Measurements from ENCODE around the gene ATXN10.
"Not testable (repeated sequence)": the region's sequence is repeated elsewhere in the genome, so short reads cannot be mapped to it uniquely, and the experiment has no call there.

Gene ATXN10

DNA sequence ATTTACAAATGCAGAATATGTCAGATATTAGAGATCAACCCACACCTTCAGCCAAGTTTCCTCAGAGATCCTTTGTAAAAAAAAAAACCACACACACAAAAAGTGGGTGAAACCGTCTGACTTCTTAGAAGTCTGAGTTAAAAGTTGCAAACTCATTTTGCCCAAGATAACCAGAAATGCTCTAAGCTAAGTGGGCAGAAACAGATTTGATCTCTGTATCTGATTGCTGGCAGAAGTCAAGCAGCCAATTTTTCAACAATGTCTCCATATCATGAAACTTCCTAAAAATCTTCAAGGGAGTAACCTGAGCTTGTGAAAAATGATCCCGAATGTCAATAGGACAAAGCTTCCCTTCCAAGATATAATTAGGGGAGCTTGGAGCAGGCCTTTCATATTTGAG is 28.6 kb upstream of the ATXN10 start:
- DNase-seq (ENCODE audit: low spot score), result peak; percentile 19

DNA sequence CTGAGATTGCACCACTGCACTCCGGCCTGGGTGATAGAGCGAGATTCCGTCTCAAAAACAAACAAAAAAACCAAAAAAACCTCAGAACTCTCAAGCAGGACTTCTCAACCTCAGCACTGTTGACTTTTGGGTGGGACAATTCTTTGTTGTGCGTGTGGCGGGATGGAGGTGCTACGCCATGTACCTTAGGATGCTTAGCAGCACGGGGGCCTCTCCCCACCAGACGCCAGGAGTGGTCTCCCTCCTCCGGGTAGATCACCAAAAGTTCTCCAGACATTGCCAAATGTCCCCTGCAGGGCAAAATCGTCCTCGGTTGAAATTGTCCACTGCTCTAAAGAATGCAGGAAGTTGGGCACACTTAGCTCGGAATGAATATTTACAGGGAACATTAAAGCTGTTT is 26.9 kb upstream of the ATXN10 start:
- no peak for DNase-seq (ENCODE audit: low spot score)

DNA sequence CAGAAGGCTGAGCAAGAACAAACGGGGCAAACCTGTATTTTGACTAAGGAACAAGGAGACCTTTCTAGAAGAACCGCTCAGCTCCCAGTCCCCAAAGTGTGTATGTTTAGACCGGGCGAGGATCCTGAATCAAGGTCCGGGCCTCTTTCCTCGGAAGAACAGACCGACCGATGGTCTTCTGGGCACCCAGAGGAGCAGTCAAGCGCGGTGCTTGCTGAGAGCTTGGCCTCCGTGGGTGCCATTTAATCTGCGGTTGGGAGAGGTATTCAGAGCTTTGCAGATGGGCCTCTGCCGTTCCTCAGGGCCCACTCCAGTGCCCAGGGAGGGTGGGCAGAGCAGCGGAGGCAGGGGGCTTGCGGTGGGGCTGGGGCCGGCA is 26.5 kb upstream of the ATXN10 start:
- DNase-seq (ENCODE audit: low spot score), result no peak

DNA sequence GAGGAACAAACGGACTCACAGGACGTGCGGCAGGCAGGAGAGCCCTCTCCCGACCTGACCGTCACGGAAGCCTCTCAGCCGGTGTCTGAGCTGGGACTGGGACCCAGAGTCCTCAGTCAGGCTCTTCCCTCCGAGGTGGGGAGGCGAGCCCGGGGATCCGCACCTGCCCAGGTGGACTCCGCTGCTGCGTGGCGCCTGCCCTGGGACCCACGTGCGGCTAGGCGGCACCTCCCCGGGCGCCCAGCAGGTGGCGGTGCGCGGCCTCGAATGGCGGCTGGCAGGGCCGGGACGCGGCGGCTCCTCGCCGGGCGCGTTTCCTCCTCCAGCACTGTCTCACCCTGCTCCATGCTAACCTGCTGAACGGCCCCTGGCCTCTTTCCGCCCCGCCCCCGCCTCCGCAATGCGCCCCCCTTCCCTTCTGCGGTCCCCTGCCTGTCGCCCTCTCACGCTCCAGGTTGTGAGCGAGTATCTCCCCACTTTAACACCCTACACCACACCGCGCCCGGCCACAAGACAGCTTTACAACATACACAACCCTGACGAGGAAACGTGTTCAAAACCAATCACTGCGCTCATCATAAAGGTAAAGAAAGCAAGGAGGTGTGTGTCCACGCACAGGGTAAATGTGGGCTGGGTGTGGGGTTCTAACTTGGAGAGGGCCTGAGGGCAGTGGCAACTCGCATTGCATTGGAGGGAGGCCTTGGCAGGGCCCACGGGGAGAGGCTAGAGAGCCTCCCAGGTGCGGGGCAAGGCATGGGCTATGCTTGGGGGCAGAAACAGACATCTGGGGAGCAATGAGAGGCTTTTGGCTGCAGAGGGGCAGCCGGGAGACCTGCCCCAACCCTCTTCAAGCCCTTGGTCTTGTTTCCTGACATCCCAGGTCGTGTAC is 25.9 kb upstream of the ATXN10 start:
- peak; percentile 82 for DNase-seq (ENCODE audit: low spot score)

DNA sequence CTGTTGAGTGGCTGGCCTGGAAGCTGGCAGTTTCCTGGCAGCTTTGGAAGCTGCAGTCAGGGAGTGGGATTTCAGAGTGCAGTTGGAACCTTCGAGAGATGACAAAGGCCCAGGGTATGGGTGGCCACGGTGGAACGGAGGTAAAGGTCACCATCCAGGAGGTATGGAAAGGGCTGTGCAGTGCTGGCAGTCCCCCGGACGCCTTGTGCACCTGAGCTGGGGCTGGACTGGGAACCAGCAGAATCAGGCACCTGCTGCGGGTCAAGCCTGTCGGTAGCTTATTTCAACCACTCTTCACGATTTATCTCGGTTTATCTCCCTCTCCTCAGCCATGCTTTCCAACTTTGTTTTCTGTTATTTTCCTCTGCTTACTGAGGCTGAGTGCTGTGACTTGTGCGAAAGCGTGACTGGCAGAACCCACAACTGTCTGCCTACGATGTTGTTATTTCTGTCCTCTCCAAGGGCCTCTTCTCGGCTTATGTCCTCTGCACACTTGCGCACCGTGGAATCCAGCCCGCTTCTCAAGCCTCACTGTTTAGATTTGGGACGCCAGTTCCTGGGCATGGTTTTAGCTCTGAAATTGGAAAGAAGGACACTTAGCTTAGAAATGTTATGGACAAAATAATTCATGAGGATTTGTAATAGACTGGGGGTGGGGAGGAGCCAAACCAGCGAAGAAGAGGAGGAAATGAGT is 24.0 kb upstream of the ATXN10 start:
- no peak for DNase-seq (ENCODE audit: low spot score)

DNA sequence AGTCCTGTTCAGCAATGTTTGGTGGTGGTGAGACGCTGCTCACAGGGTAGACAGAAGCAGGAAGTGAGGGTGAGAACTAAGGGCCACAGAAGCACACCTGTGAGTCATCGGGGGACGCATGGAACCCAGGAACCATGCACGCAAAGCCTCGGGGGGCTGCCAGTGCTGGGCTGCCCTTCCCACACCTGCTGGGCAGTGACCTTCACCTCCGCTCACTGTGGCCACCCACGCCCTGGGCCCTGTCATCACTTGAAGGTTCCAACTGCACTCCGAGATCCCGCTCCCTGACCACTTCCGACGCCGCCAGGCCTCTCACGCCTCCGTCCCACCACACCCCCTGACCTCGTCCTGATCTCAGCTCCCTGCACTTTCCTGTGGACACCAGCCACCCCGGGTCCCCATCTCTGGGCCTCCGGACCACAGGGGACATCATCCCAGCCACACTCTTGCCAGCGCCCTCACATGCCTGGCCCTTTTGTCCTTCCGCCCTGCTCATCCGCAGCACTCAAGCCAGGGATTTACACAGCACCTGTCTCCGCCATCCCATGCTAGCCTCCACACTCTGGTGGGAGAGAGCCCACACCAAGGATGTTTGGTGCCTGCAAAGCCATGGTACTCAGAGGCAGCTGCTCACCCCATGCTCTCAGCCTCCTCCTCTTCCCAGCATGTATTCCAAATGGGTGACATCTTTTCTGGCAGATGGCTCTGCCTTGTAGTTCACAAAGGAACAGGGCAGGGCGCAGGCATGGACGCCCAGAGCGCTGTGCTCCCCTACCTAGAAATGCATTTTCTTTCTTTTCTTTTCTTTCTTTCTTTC is 23.1 kb upstream of the ATXN10 start:
- DNase-seq (ENCODE audit: low spot score), result no peak

DNA sequence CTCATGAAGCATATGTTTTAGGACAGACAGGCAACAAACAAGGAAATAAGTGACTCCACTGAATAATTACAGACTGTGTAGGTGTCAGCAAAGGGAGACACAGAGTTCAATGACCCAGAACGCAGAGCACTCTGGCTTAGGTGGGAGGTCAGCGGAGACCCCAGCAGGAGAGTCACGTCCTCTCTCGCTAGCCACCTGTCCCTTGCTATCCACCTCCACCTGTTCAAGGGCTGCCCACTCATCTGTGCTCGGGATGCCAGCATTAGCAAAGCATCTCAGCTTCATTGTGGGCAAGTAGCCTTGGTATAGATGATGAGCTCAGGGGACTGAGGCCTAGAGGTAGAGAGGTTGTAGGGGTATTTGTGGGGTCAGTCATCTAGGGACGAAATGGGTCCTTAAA is 21.8 kb upstream of the ATXN10 start:
- no peak for DNase-seq (ENCODE audit: low spot score)

DNA sequence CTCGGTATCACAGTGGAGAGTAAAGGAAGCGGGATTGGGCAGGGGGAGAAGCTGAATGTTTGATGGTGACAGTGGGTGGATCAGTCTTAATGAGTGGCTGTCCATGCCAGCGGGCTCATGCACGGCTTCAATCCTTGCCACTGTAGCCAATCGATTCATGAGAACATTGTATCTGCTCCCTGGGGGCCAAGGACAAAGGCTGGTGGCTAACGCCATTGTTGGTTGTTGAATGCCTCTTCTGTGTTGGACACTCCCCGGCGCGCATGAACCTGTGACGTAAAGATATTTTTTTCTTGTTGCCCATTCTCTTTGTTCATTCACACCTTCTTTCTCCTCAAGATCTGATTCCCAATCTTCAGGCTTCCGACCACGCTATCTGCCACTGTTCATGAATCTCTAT is 20.9 kb upstream of the ATXN10 start:
- DNase-seq (ENCODE audit: low spot score), result no peak

DNA sequence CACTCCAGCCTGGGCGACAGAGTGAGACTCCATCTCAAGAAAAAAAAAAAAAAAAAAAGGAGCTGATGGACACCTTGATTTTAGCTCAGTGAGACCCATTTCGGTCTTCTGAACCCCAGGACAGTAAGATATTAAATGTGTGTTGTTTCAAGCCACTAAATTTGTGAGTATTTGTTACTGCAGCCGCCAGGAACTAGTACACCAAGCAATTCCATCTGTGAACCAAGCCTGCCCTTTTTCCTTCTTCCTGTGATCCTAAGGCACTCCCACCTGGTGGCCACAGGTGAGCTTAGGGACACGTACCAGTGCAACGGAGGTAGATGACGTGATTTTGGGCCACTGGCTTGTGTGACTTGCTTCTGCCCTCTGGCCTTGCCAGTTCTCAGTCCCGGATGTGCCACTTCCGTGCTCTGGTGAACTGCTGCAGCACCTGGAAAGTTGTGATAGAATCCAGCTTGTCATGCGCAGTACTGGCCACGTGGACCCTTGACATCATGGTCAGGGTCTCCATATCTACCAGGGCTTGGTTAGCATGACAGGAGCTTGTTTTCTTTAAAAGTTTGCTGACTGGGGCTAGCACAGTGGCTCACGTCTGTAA is 19.6 kb upstream of the ATXN10 start:
- no peak for DNase-seq (ENCODE audit: low spot score)

DNA sequence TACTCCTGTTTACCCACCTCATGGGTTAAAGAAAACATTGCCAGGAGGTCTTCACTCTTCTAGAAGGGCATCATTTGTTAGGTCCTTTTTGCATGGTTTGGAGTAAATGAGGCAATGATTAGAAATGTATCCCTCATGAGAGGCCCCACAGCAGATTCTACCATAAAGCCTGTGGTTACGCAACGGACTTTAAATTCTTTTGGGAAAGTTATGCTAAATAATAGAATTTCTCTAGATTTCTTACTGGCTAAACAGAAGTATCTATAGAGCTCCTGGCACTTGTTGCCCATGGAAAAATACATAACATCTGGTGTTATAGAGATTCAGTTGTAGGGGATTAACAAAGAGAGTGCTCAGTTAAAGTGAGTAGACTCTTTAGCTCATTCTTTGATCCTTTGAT is 15.1 kb upstream of the ATXN10 start:
- DNase-seq (ENCODE audit: low spot score), result no peak

DNA sequence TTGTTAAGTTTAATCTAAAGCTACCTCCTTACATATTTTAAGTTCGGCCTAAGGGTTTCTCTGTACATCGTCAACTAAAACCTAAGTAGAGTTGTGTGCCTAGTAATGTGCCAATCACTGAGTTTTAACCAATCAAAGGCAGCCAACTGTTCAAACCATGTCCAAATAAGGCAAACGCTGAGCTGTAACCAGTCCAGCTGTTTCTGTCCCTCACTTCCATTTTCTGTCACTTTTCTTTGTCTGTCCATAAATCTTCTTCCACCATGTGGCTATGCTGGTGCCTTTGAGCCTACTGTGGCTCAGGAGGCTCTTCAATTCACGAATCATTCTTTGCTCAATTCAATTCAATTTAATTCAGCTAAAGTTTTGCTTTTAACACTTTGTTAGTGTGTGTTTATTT is 13.9 kb upstream of the ATXN10 start:
- no peak for DNase-seq (ENCODE audit: low spot score)

DNA sequence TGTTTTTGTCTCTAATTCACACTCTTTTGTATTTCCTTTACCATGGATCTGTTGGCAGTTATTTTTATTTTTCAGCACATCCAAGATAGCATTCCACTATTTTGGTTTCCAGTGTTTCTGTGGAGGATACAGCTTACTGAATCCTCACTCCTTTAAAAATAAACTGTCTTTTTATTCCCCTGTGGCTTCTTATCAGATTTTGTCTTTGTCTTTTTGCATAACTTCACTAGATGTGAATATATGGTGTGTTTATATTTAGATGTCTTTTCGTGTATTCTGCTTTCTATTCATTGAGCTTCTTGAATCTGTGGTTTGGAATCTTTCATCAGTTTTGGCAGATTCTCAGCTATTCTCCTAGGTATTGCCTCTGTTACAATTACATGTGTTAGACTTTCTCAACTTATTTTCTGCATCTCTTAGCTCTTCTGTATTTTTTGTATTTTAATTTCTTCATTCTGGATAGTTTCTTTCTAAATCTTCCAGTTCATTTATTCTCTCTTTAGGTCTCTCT is 7.4 kb upstream of the ATXN10 start:
- no peak for DNase-seq (ENCODE audit: low spot score)

DNA sequence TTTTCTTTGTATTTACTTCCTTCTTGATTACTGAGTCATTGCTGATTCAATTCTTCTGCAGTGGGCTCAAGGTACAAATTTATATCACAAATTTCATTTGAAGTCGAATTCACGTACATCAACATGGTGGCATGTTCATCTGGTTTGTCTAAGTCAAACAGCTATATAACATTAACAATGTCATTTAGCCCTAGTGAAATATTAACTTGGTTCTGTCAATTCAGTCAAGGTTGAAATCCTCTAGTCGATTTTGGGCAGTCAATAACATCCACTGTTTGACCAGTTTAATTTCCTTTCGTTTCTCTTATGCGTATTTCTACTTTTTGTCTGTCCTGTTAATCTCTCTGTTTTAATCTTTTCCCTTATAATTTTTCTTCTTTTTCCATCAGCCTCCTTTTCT is 4.1 kb upstream of the ATXN10 start:
- no peak for DNase-seq (ENCODE audit: low spot score)

DNA sequence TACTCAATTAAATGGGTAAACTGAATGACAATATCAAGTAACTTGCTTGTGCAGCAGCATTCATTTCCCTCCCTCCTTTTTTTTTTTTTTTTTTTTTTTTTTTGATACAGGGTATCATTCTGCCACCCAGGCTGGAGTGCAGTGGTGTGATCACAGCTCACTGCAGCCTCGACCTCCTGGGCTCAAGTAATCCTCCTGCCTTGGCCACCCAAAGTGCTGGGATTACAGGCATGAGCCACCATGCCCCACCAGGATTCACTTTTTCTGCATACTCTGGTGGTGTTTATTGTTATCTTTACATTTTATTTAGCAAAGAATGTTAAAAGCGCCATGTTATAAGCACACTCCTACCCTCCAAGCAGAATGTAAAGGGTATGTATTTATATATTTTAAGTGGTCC is 1.3 kb upstream of the ATXN10 start:
- DNase-seq (ENCODE audit: low spot score), result not testable (repeated sequence)

DNA sequence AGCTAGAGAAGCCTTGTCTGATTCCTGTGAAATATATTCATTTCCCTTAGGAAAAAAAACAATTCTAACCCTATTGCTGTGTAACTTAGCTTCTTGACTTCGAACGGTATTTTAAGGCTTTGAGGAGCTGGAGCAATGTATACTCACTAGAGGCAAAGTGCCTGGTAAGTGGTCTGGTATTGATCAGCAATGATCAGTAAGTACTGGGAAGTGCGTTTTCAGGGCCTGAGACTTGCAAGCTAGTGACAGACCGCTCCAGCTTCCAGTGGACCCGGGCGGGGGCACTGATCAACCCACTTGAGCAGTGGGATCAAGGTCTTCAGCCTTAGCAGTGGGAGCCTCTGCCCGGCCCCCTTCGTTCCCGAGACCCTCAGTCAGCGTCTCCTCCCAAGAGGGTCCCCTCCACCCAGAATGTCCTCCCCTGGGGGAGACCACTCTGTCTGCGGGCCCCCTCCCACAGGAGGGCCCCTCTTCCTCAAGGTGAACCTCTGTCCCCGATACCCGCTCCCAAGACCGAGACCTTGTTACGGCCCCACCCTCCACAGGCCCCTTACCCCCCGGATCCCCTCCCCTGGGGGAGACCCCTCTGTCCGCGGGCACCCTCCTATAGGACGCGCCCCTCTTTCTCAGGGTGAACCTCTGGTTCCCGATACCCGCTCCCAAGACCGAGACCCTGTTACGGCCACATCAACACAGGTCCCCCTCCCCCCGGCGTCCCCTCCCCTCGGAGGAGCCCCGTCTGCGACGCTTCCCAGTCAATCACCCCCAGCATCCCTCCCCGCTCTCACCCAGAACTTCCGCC is 452 bp upstream of the ATXN10 start:
- no peak for DNase-seq (ENCODE audit: low spot score)

DNA sequence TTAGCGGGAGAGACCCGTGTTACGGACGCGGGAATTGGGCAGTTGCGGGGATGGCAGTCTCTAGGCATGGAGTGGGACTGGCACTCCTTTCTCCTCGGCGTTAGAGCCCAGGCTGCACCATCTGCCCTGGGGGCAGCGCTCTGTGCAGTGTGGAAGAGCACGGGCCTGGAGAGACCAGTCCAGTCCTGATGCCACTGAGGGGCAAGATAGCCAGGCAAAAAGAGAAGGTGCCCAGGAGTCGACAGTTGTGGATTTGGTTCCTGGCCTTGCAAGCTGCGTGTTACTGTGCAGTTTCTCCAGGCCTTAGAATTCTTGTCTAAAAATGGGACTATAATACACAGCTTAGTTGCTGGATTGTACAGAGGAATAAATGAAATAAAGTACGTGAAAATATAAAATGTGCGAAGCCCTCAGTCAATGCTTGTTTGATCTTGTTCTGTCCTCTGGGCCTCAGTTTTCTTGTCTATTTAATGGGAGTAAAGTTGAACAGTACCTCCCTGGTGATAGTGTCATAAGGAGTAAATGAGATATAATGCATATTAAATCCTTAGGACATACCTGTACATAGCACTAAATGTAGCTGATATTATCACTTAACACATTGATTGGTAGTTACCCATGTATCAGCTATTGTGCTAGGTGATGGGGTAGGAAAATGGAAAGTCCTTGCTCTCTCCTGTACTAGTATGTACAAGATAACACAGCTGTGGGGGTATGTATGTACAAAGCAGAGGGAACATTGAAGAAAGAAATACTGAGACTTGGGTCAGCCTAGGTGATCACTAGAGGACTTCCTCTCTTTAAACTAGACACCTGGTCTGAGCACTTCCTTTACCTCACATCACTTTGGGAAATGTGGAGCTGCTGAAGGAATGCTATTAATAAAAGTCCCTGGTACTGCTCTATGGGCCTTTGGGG is 1.2 kb downstream of the ATXN10 start:
- DNase-seq (ENCODE audit: low spot score), result peak; percentile 16

DNA sequence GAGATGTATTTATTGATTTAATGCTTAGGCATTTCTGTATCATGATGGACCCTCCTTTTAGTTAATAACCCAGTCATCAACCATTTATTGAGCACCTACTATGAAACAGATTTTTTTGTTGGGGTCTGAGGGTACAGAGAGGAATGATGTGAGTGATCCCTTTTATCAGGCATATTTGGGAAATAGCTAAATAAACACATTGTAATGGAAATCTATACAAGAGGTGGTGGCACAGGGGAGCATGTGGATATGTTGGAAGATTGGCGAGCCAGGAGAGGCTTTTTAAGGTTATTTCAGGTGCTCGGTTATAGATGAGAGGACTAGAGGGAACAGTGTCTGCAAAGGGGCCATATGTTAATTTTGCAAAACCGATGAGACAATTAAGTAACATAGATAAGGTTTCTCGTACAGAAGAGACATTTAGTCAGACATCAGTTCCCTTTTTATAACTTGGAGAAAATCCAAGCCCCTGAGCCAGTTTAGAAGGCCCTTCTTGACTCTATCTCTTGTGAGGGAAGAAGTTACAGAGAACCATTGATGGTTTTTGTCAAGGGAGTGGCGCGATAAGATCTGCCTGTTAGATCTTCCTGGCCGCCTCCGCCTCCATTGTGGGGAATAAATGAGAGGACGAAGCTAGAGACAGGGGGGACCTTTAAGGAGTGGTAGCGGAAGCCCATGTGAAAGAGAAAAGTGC is 2.0 kb downstream of the ATXN10 start:
- DNase-seq (ENCODE audit: low spot score), result no peak

DNA sequence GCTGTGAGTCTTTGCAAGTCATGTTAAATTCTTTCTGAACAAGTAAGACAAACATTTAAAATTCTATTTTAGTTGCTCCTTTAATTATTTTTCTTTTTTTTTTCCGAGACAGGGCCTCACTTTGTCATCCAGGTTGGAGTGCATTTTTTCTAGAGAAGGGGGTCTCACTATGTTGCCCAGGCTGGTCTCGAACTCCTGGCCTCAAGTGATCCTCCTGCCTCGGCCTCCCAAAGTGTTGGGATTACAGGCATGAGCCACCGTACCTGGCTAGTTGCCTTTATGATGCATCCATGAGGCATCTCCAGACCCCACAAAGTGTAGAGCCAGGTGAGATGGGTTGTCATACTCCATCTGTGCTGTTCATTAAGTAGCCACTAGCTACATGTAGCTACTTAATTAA is 4.4 kb downstream of the ATXN10 start:
- no peak for DNase-seq (ENCODE audit: low spot score)

DNA sequence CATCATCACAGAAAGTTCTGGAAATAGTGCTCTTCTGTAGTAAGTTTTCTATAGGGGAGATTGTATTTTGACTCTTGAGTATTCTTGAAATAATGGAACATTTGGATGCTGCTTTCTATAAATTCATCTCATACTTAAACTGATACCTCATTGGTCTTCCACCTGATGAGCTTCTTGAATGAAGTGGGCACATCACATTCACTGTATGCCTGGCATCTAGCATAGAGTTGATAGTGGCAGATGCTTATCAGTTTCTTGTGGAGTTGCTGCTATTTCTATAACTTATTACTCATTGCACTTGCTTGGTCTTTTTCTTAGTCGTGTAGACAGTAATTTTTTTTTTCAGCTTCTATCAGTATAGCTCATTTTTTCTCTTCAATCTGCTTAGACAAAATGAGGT is 5.4 kb downstream of the ATXN10 start:
- DNase-seq (ENCODE audit: low spot score), result peak; percentile 17
